Natural killer cell (primary cell): ENCODE results near the gene SP8. TPM values are rescaled to one million over a fixed set of nuclear protein-coding genes. Genes with fewer than 3 reads are reported as not detected.
"Not testable (repeated sequence)": the region's sequence is repeated elsewhere in the genome, so short reads cannot be mapped to it uniquely, and the experiment has no call there.

ENCODE experiments used
- ATAC-seq, 3 donors: fragments of 150-1000 bp in 2 of 3; fragments of 200-7000 bp in 1 of 3; cut with Tn5 transposase; 1 replicate in 1 of 3; 2 replicates in 2 of 3; pipeline ENCODE4 v1.10.0; 2021; ENCODE audit warnings: mild to moderate bottlenecking in 2 of 3, moderate library complexity in 2 of 3
- DNase-seq, 2 donors: peaks; one replicate each; pipeline versions ENCODE4 v3.0.0 to v3.0.0-alpha.2; 2013 to 2021; ENCODE audit warnings: mixed read lengths in 1 of 2
- H3K27ac ChIP-seq: one replicate; pipeline ENCODE4 v1.5.1; 2013; ENCODE audit warnings: mild to moderate bottlenecking, low read length
- H3K27me3 ChIP-seq: one replicate; pipeline ENCODE4 v1.6.1; 2013; ENCODE audit warnings: low read length; ENCODE audit not compliant: control insufficient read depth, insufficient read depth
- H3K36me3 ChIP-seq: one replicate; pipeline ENCODE4 v1.6.1; 2013; ENCODE audit warnings: low read length; ENCODE audit not compliant: control insufficient read depth, insufficient read depth
- H3K4me1 ChIP-seq: one replicate; pipeline ENCODE4 v1.6.1; 2013; ENCODE audit warnings: low read length; ENCODE audit not compliant: control insufficient read depth, insufficient read depth
- H3K4me3 ChIP-seq: one replicate; pipeline ENCODE4 v1.5.1; 2013; ENCODE audit warnings: low read length
- H3K9me3 ChIP-seq: one replicate; pipeline ENCODE4 v1.6.1; 2013; ENCODE audit warnings: low read length; ENCODE audit not compliant: control insufficient read depth, insufficient read depth
- H3K27ac Mint-ChIP-seq, 2 donors: one replicate each; pipeline ENCODE4 v1.8.0; 2022; ENCODE audit warnings: mild to moderate bottlenecking in 2 of 2, mixed read lengths in 2 of 2, moderate library complexity in 1 of 2
- H3K27me3 Mint-ChIP-seq, 2 donors: one replicate each; pipeline ENCODE4 v1.8.0; 2022; ENCODE audit warnings: low read depth in 2 of 2, mixed read lengths in 2 of 2
- H3K36me3 Mint-ChIP-seq: one replicate; pipeline ENCODE4 v1.8.0; 2022; ENCODE audit warnings: mixed read lengths
- H3K4me1 Mint-ChIP-seq, 2 donors: one replicate each; pipeline ENCODE4 v1.8.0; 2022; ENCODE audit warnings: mixed read lengths in 2 of 2
- H3K4me3 Mint-ChIP-seq: one replicate; pipeline ENCODE4 v1.8.0; 2022; ENCODE audit warnings: mild to moderate bottlenecking, moderate library complexity, mixed read lengths
- H3K9me3 Mint-ChIP-seq, 2 donors: one replicate each; pipeline ENCODE4 v1.8.0; 2022; ENCODE audit warnings: mixed read lengths in 2 of 2
- WGBS: methylation state at CpG from one replicate; pipeline ENCODE4 v1.1.7; 2013; ENCODE audit warnings: missing lambda C conversion rate; ENCODE audit not compliant: insufficient coverage; 5-methylcytosine and 5-hydroxymethylcytosine counted together
- intact Hi-C: fragments of 100-400 bp; cut with micrococcal nuclease; formaldehyde crosslinking; loops from one replicate; pipeline ENCODE4 v1.14.2; 2022
- total RNA-seq, 4 donors: library from RNA; stranded (reverse); fragments of 120-200 nt in 1 of 4; gene quantifications; one replicate each; pipeline versions ENCODE4 v1.2.3 to v1.2.4, GENCODE V29; 2013 to 2022
- TF ChIP-seq, protein P1 (sequence below): fragments of 200-600 bp; IDR thresholded peaks from one replicate; pipeline ENCODE4 v1.8.0; 2022; ENCODE audit warnings: antibody characterized with exemption

SP8 gene
- total RNA-seq, 3 donors from 2014 or later (not counting 1 experiment from before 2014, with no cell fraction given): not detected

DNA sequence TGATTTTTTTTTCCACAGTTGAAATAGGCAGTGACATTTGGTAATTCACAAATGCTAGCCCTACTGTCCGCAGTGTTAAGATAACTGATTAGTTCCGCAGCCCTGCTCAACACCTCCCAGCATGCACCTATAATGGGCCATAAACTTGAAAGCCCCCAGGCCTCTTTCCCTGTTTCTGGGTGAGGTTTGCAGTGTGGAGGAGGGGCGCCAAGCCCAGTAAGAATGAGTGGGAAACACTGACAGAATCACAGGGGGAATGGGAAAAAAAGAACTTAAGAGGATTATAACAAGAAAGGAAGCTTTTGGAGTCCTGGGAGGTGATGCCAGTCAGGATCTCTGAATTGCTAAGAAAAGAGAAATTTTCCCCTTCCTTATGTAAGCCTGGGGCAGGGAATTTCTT lies 39.6 kb upstream of the SP8 start:
- Mint-ChIP-seq H3K27ac (no peak overlapping the region), H3K27me3 (no peaks in the 10 kb centered on the region), H3K9me3 (no peaks in the 10 kb centered on the region), H3K4me3 (no peak overlapping the region), H3K36me3 (no peaks in the 10 kb centered on the region), H3K4me1 (no peaks in the 10 kb centered on the region)
- TF ChIP-seq, protein P1, sequence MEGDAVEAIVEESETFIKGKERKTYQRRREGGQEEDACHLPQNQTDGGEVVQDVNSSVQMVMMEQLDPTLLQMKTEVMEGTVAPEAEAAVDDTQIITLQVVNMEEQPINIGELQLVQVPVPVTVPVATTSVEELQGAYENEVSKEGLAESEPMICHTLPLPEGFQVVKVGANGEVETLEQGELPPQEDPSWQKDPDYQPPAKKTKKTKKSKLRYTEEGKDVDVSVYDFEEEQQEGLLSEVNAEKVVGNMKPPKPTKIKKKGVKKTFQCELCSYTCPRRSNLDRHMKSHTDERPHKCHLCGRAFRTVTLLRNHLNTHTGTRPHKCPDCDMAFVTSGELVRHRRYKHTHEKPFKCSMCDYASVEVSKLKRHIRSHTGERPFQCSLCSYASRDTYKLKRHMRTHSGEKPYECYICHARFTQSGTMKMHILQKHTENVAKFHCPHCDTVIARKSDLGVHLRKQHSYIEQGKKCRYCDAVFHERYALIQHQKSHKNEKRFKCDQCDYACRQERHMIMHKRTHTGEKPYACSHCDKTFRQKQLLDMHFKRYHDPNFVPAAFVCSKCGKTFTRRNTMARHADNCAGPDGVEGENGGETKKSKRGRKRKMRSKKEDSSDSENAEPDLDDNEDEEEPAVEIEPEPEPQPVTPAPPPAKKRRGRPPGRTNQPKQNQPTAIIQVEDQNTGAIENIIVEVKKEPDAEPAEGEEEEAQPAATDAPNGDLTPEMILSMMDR: no peak
- Histone ChIP-seq H3K4me3 (no peak overlapping the region), H3K27ac (no peak overlapping the region), H3K4me1 (no peaks in the 10 kb centered on the region), H3K36me3 (no peaks in the 10 kb centered on the region), H3K9me3 (no peaks in the 10 kb centered on the region), H3K27me3 (no peaks in the 10 kb centered on the region)
- DNase-seq (no peak), ATAC-seq (no peak)
- intact Hi-C loops: no loop called here
- WGBS: 69% methylated on average over 1 of the region's 3 CpGs

DNA sequence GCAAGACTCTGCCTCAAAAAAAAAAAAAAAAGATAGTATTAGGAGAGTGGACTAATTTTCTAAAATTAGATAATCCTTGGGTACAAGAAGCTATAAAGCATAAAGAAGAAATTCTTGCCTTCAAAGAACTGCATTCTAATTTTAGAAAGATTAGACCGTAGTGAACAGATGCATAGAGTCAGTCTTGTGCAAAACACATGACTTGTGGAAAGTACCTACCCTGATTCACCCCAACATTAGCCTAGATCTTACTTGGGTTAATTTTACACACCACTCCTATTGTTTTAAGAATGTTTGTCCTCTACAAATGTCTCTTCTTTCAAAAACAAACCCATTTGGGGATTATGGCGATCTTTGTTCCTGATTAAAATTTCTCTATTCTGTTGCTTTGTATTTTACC lies 38.9 kb upstream of the SP8 start:
- H3K27me3 Mint-ChIP-seq: no peaks in the 10 kb centered on the region
- intact Hi-C loops: no loop called here
- no peak for ATAC-seq
- 78% methylated on average over 1 of the region's 2 CpGs for WGBS
- H3K4me1 Mint-ChIP-seq: no peaks in the 10 kb centered on the region
- H3K9me3 ChIP-seq: no peaks in the 10 kb centered on the region
- H3K36me3 Mint-ChIP-seq: no peaks in the 10 kb centered on the region
- H3K4me3 Mint-ChIP-seq: no peak overlapping the region
- H3K27ac ChIP-seq: no peak overlapping the region
- TF ChIP-seq, protein P1: no peak
- no peak for DNase-seq
- no peak overlapping the region for H3K27ac Mint-ChIP-seq
- H3K27me3 ChIP-seq: no peaks in the 10 kb centered on the region
- no peak overlapping the region for H3K4me3 ChIP-seq
- H3K4me1 ChIP-seq: no peaks in the 10 kb centered on the region
- H3K9me3 Mint-ChIP-seq: no peaks in the 10 kb centered on the region
- H3K36me3 ChIP-seq: no peaks in the 10 kb centered on the region

DNA sequence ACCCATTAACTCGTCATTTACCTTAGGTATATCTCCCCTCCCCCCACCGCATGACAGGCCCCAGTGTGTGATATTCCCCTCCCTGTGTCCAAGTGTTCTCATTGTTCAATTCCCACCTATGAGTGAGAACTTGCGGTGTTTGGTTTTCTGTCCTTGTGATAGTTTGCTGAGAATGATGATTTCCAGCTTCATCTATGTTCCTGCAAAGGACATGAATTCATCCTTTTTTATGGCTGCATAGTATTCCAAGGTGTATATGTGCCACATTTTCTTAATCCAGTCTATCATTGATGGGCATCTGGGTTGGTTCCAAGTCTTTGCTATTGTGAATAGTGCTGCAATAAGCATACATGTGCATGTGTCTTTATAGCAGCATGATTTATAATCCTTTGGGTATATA lies 34.7 kb upstream of the SP8 start:
- H3K4me3 Mint-ChIP-seq, H3K27ac ChIP-seq, H3K27me3 Mint-ChIP-seq, intact Hi-C loops, H3K4me1 ChIP-seq, H3K36me3 ChIP-seq, H3K9me3 ChIP-seq, DNase-seq, H3K27me3 ChIP-seq, ATAC-seq, H3K27ac Mint-ChIP-seq, H3K4me3 ChIP-seq, H3K9me3 Mint-ChIP-seq, H3K36me3 Mint-ChIP-seq, H3K4me1 Mint-ChIP-seq: not testable (repeated sequence)
- no CpG with 5 or more reads among the region's 3 CpGs for WGBS

DNA sequence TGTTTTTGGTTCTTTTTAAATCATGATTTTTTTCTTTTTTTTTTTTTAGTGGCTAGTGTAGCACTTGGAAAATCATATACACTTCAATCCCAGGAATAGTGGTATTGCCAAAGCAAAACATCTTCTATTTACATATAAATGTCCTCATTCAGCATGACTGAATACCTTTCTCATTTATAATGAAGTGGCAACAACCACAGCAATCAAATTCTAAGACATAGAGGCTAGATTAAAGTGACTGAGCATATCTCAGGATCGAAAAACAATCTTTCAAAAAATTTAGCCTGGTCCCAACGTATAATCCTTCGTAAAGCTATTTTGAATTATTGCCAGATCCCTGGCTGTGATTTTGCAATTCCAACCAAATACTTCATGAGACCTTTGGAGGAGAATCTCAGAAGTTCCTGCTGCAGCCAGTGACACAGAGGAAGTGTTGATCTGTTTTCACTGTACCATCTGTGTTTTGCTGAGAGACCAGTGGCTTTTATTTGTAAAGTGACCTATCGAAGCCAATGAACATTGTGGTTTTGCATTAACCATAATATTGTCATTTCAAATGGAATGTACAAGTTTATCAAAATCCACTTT lies 29.8 kb upstream of the SP8 start:
- H3K4me3 ChIP-seq: no peak overlapping the region
- no peaks in the 10 kb centered on the region for H3K9me3 ChIP-seq
- Mint-ChIP-seq H3K27ac (no peak overlapping the region), H3K4me1 (no peaks in the 10 kb centered on the region), H3K9me3 (no peaks in the 10 kb centered on the region), H3K27me3 (no peaks in the 10 kb centered on the region), H3K4me3 (no peak overlapping the region), H3K36me3 (no peaks in the 10 kb centered on the region)
- H3K36me3 ChIP-seq: no peaks in the 10 kb centered on the region
- H3K4me1 ChIP-seq: no peaks in the 10 kb centered on the region
- DNase-seq (no peak), ATAC-seq (no peak)
- H3K27me3 ChIP-seq: no peaks in the 10 kb centered on the region
- TF ChIP-seq, protein P1: no peak
- intact Hi-C loops: no loop called here
- WGBS: 83% methylated on average over 4 of the region's 4 CpGs
- no peak overlapping the region for H3K27ac ChIP-seq
